ENCODE data around the gene MAD1L1. TPM values are rescaled to one million over a fixed set of nuclear protein-coding genes. Genes with fewer than 3 reads are reported as not detected.
"Not testable (repeated sequence)": the region's sequence is repeated elsewhere in the genome, so short reads cannot be mapped to it uniquely, and the experiment has no call there.

The MAD1L1 gene
- total and polyA plus RNA-seq, 2 of the 4 experiments (the other 2 are of a cell fraction), result 29.0 to 40.9 TPM

- H2BK5ac ChIP-seq (ENCODE audit: low read depth, low read length, poor library complexity, severe bottlenecking), result peak overlapping the region; percentile 63
- DNase-seq (peak; percentile 57), ATAC-seq (ENCODE audit: low read depth) (peak; percentile 27; the same call in 1 of the 2 replicates)
- peaks cover 13% of the 10 kb centered on the region for H3K4me1 ChIP-seq (ENCODE audit: control insufficient read depth, insufficient read depth, low read length)
- H2BK15ac ChIP-seq (ENCODE audit: low read depth, low read length), result no peak overlapping the region
- H4K20me1 ChIP-seq (ENCODE audit: insufficient read depth, low read length), result 0 out of 2 replicates have a peak, but pooled peaks cover 4% of the 10 kb centered on the region
- no peak for TF ChIP-seq USF2 (IDR thresholded peaks at IDR 0.05; ENCODE audit: low read depth, low read length)
- ChIA-PET POLR2A (ENCODE audit: unreplicated experiment) (interaction anchor here (0.8 kb wide), 1 partner anchor 21 kb away, joined by 3 read pairs; no protein-coding TSS in a partner anchor), CTCF (interaction anchor here (0.9 kb wide), 1 partner anchor 78 kb away, joined by 3 read pairs; no protein-coding TSS in a partner anchor)
- H3K9ac ChIP-seq (ENCODE audit: low read depth, low read length), result no peak overlapping the region
- H3K23ac ChIP-seq (ENCODE audit: low read depth, low read length), result peak overlapping the region; percentile 2; the same call in 1 of the 2 replicates
- H2AK5ac ChIP-seq (ENCODE audit: low read depth, low read length), result peak overlapping the region; percentile 97; the same call in 1 of the 2 replicates
- peaks cover 0 to 8% of the 10 kb centered on the region in 2 experiments; a peak in 2 of 4 replicates for H3K79me1 ChIP-seq (ENCODE audit: low read depth in 1 of 2, low read length in 2 of 2)
- no peak overlapping the region for H3K14ac ChIP-seq (replicated peaks; ENCODE audit: low read depth, low read length)
- WGBS, 2 experiments (ENCODE audit: extremely low coverage in 2 of 2, insufficient read length in 1 of 2), result 100% methylated on average over 1 of the region's 10 CpGs; no CpG with 5 or more reads in 1 of the 2 experiments
- H2AFZ ChIP-seq (replicated peaks; ENCODE audit: low read length, poor library complexity), result no peak overlapping the region
- peak overlapping the region; percentile 18 for H2BK20ac ChIP-seq (ENCODE audit: low read depth, low read length)
- in situ Hi-C loops (cut with MboI; ENCODE audit: low sequenced_read_pairs) (no loop called here), dilution Hi-C loops (cut with HindIII; ENCODE audit: low sequenced_read_pairs, unreplicated experiment) (no loop called here), intact Hi-C loops (cut with micrococcal nuclease) (no loop called here)
- H3K4me3 ChIP-seq (ENCODE audit: insufficient read depth, low read depth, low read length), result no peak overlapping the region
- H3K4ac ChIP-seq (ENCODE audit: low read depth, low read length), result 0 out of 2 replicates have a peak overlapping the region, but pooled peaks have one; percentile 7
- peak overlapping the region; percentile 13 for H2AK9ac ChIP-seq (replicated peaks; ENCODE audit: low read depth, low read length, poor library complexity)
- peak overlapping the region; percentile 50; the same call in 1 of the 2 replicates for H3K27ac ChIP-seq (ENCODE audit: insufficient read depth, low read length)
- H3K56ac ChIP-seq (ENCODE audit: extremely low read depth, insufficient read depth, low read length), result no peak overlapping the region
- no peak overlapping the region; the same call in 1 of the 2 replicates for H3K18ac ChIP-seq (ENCODE audit: low read depth, low read length)
- BruUV-seq (replicated peaks), result no TSS peak
- H4K5ac ChIP-seq (ENCODE audit: low read depth, low read length), result no peak overlapping the region; the same call in 1 of the 2 replicates
- H3K9me3 ChIP-seq (ENCODE audit: control insufficient read depth, insufficient read depth, low read length), result no peaks in the 10 kb centered on the region
- H3K36me3 ChIP-seq (ENCODE audit: control insufficient read depth, insufficient read depth, low read length), result peaks cover 15% of the 10 kb centered on the region
- no peaks in the 10 kb centered on the region for H3K27me3 ChIP-seq (ENCODE audit: control insufficient read depth, insufficient read depth, low read length)
- peak overlapping the region; percentile 49; the same call in 1 of the 2 replicates for H3K4me2 ChIP-seq (ENCODE audit: low read depth, low read length)
- peak overlapping the region; percentile 65; the same call in 1 of the 2 replicates for H2BK120ac ChIP-seq (ENCODE audit: low read depth, low read length)
- H4K8ac ChIP-seq (ENCODE audit: low read depth in 2 of 2, low read length in 2 of 2), result 0 out of 4 replicates have a peak overlapping the region, but pooled peaks of 1 of the 2 experiments have one; percentile 69
- no peak overlapping the region for H4K91ac ChIP-seq (ENCODE audit: insufficient read depth, low read depth, low read length)
- no peaks in the 10 kb centered on the region for H3K9me1 ChIP-seq (ENCODE audit: insufficient read depth, low read length)
Observed at GRCh38 chr7:2269991-2270460, 37.3 kb upstream of the MAD1L1 start.

- CTCF ChIA-PET, result interaction anchor here (0.9 kb wide), 1 partner anchor 79 kb away, joined by 3 read pairs; no protein-coding TSS in a partner anchor
- in situ Hi-C loops (cut with MboI; ENCODE audit: low sequenced_read_pairs); intact Hi-C loops (cut with micrococcal nuclease); H3K4me3 ChIP-seq (ENCODE audit: insufficient read depth, low read depth, low read length); H3K9ac ChIP-seq (ENCODE audit: low read depth, low read length); BruUV-seq (replicated peaks); H3K79me1 ChIP-seq (ENCODE audit: low read depth in 1 of 2, low read length in 2 of 2); H2BK15ac ChIP-seq (ENCODE audit: low read depth, low read length); H4K20me1 ChIP-seq (ENCODE audit: insufficient read depth, low read length); H3K27me3 ChIP-seq (ENCODE audit: control insufficient read depth, insufficient read depth, low read length); dilution Hi-C loops (cut with HindIII; ENCODE audit: low sequenced_read_pairs, unreplicated experiment); H2AFZ ChIP-seq (replicated peaks; ENCODE audit: low read length, poor library complexity); H4K5ac ChIP-seq (ENCODE audit: low read depth, low read length); H3K9me1 ChIP-seq (ENCODE audit: insufficient read depth, low read length); H3K56ac ChIP-seq (ENCODE audit: extremely low read depth, insufficient read depth, low read length); H3K9me3 ChIP-seq (ENCODE audit: control insufficient read depth, insufficient read depth, low read length): not testable (repeated sequence)
- H4K91ac ChIP-seq (ENCODE audit: insufficient read depth, low read depth, low read length), result peak overlapping the region; percentile 65; the same call in 1 of the 2 replicates
- H3K23ac ChIP-seq (ENCODE audit: low read depth, low read length), result peak overlapping the region; percentile 2; the same call in 1 of the 2 replicates
- H4K8ac ChIP-seq (ENCODE audit: low read depth in 2 of 2, low read length in 2 of 2), result peak overlapping the region in 1 of 2 experiments; percentile 69; a peak in 2 of 4 replicates
- H3K27ac ChIP-seq (ENCODE audit: insufficient read depth, low read length), result peak overlapping the region; percentile 50; the same call in 1 of the 2 replicates
- H3K4ac ChIP-seq (ENCODE audit: low read depth, low read length), result peak overlapping the region; percentile 58; the same call in 1 of the 2 replicates
- peak; percentile 46 for ATAC-seq (ENCODE audit: low read depth)
- peak overlapping the region; percentile 0; the same call in 1 of the 2 replicates for H3K18ac ChIP-seq (ENCODE audit: low read depth, low read length)
- H2BK20ac ChIP-seq (ENCODE audit: low read depth, low read length), result peak overlapping the region; percentile 51; the same call in 1 of the 2 replicates
- H2BK5ac ChIP-seq (ENCODE audit: low read depth, low read length, poor library complexity, severe bottlenecking), result peak overlapping the region; percentile 63
- WGBS, 2 experiments (ENCODE audit: extremely low coverage in 2 of 2, insufficient read length in 1 of 2), result 85% methylated on average over 3 of the region's 18 CpGs; no CpG with 5 or more reads in 1 of the 2 experiments
- peaks cover 12% of the 10 kb centered on the region for H3K36me3 ChIP-seq (ENCODE audit: control insufficient read depth, insufficient read depth, low read length)
- H2BK120ac ChIP-seq (ENCODE audit: low read depth, low read length), result peak overlapping the region; percentile 65; the same call in 1 of the 2 replicates
- peaks cover 13% of the 10 kb centered on the region for H3K4me1 ChIP-seq (ENCODE audit: control insufficient read depth, insufficient read depth, low read length)
- H2AK9ac ChIP-seq (replicated peaks; ENCODE audit: low read depth, low read length, poor library complexity), result peak overlapping the region; percentile 88
- H3K14ac ChIP-seq (replicated peaks; ENCODE audit: low read depth, low read length), result peak overlapping the region; percentile 64; the same call in 1 of the 2 replicates
- peak overlapping the region; percentile 49; the same call in 1 of the 2 replicates for H3K4me2 ChIP-seq (ENCODE audit: low read depth, low read length)
- POLR2A ChIA-PET (ENCODE audit: unreplicated experiment), result interaction anchor here (0.8 kb wide), 1 partner anchor 21 kb away, joined by 3 read pairs; no protein-coding TSS in a partner anchor
- DNase-seq, result peak; percentile 24
- H2AK5ac ChIP-seq (ENCODE audit: low read depth, low read length), result peak overlapping the region; percentile 97
Observed at GRCh38 chr7:2269089-2269990, 36.6 kb upstream of the MAD1L1 start.
